MCF 10A (cell line): Measurements from ENCODE around the gene TMX3. TPM values are rescaled to one million over a fixed set of nuclear protein-coding genes. Genes with fewer than 3 reads are reported as not detected.

Experiments used
- BruUV-seq: library from RNA; stranded (reverse); fragments of 400-500 nt; replicated peaks from 2 replicates; lab custom pipeline; 2021; lab: Mats Ljungman, UMichigan
- CTCF ChIA-PET: fragments of 300-600 bp; sonication (Branson Sonifier 250); formaldehyde crosslinking; extraction: SDS; loops from one replicate; lab custom pipeline; 2021; ENCODE audit warnings: antibody characterized with exemption, inconsistent platforms; lab: Yijun Ruan, JAX
- POLR2A ChIA-PET: fragments of 300-600, 350-650 bp; sonication (Branson Sonifier 250); formaldehyde crosslinking; extraction: SDS; loops from one replicate; lab custom pipeline; 2020; ENCODE audit warnings: antibody characterized with exemption, inconsistent platforms; lab: Yijun Ruan, JAX
- DNase-seq: peaks from one replicate; pipeline ENCODE4 v3.0.0-alpha.2; 2018; ENCODE audit not compliant: unreplicated experiment
- H3K27ac Mint-ChIP-seq: one replicate; pipeline ENCODE4 v1.8.0; 2022; ENCODE audit warnings: mild to moderate bottlenecking, low read depth, mixed read lengths; ENCODE audit not compliant: unreplicated experiment
- H3K27me3 Mint-ChIP-seq: one replicate; pipeline ENCODE4 v1.8.0; 2022; ENCODE audit warnings: mixed read lengths; ENCODE audit not compliant: insufficient read depth, unreplicated experiment
- H3K36me3 Mint-ChIP-seq: one replicate; pipeline ENCODE4 v1.8.0; 2022; ENCODE audit warnings: mild to moderate bottlenecking, moderate library complexity, mixed read lengths; ENCODE audit not compliant: insufficient read depth, unreplicated experiment
- H3K4me1 Mint-ChIP-seq: one replicate; pipeline ENCODE4 v1.8.0; 2022; ENCODE audit warnings: mixed read lengths; ENCODE audit not compliant: insufficient read depth, unreplicated experiment
- H3K4me3 Mint-ChIP-seq: one replicate; pipeline ENCODE4 v1.8.0; 2022; ENCODE audit warnings: mild to moderate bottlenecking, moderate library complexity, mixed read lengths; ENCODE audit not compliant: unreplicated experiment
- H3K9me3 Mint-ChIP-seq: one replicate; pipeline ENCODE4 v1.8.0; 2022; ENCODE audit warnings: mixed read lengths; ENCODE audit not compliant: unreplicated experiment
- CTCF ChIP-seq: fragments of 200-600 bp; IDR thresholded peaks from one replicate; pipeline ENCODE4 v1.8.0; 2022; ENCODE audit warnings: antibody characterized with exemption, mild to moderate bottlenecking; ENCODE audit not compliant: unreplicated experiment
- intact Hi-C: fragments of 100-400 bp; cut with micrococcal nuclease; formaldehyde crosslinking; loops from 2 replicates; pipeline ENCODE4 v1.14.1; 2022
- total RNA-seq: library from RNA; stranded (reverse); gene quantifications from 2 replicates; pipeline ENCODE4 v1.2.3, GENCODE V29; 2022

The TMX3 gene
- total RNA-seq, 1 experiment from 2014 or later: 95.0 TPM

DNA sequence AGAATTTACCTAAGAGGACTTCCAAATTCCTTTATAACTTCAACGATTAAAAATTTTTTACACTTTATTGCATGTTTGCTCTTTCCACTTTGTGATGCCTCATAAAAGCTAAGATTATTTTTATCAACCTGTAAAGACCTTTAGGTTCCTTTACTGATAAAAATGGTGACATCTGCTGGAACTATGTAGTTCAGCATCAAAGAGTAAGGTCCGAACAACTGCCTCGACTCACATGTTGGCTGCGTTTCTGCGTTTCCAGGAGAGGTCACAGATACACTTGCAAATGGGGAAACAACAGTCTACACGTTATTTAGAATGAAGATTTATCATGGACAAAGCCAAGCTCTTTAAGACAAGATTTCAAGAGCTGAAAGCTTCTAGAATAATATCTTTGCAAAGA is 18.8 kb upstream of the TMX3 start:
- no peak for DNase-seq
- TF ChIP-seq CTCF: no peak
- Mint-ChIP-seq H3K9me3 (no peaks in the 10 kb centered on the region), H3K36me3 (no peaks in the 10 kb centered on the region), H3K4me3 (no peak overlapping the region), H3K27ac (no peak overlapping the region), H3K4me1 (peaks cover 15% of the 10 kb centered on the region), H3K27me3 (no peaks in the 10 kb centered on the region)
- intact Hi-C loops: loop anchor here (2.0 to 10.0 kb wide), 3 partner anchors 73 to 1517 kb away; partner anchors contain the start of gene DSEL
- ChIA-PET POLR2A (no interaction called here), CTCF (interaction anchor here (0.6 to 1.5 kb wide), 3 partner anchors 17 to 86 kb away, joined by 3 to 4 read pairs (median 3); no protein-coding TSS in a partner anchor)
- BruUV-seq: no TSS peak

DNA sequence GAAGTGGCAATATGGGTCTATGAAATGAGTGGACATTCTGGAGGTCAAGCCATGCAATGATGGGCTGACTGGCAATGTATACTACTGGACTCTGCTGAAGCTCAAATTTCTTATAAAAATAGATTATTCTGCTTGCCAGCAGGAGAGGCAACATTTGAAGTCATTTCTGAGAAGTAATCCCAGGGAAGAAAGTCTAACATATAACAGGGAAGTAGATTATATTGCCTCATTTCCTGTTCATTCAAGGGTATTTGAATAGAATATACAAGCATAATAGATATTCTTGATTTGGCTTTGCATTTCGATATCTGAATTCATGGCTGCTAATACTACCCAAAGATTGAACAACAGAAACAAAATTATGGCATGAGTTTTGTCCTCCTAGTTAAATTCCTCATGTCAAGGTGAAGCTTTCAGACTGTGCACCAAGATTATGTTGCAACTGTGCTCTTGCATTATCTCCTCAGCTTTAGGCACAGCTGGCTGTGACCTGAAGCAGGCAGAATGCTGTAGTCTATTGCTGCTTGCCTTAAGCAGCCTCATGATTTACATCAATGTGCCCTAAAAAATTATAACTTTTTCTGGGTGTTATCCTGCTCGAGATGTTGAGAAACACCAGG is 13.3 kb upstream of the TMX3 start:
- no TSS peak for BruUV-seq
- intact Hi-C loops: no loop called here
- H3K4me3 Mint-ChIP-seq: no peak overlapping the region
- TF ChIP-seq CTCF: no peak
- H3K27me3 Mint-ChIP-seq: no peaks in the 10 kb centered on the region
- H3K36me3 Mint-ChIP-seq: no peaks in the 10 kb centered on the region
- no peaks in the 10 kb centered on the region for H3K4me1 Mint-ChIP-seq
- H3K9me3 Mint-ChIP-seq: no peaks in the 10 kb centered on the region
- DNase-seq: no peak
- ChIA-PET CTCF (interaction anchor here (1.1 kb wide), 1 partner anchor 51 kb away, joined by 3 read pairs; no protein-coding TSS in a partner anchor), POLR2A (no interaction called here)
- H3K27ac Mint-ChIP-seq: no peak overlapping the region

- DNase-seq: no peak
- intact Hi-C loops: no loop called here
- POLR2A ChIA-PET: no interaction called here
- no peak overlapping the region for H3K27ac Mint-ChIP-seq
- TF ChIP-seq CTCF: no peak
- H3K4me3 Mint-ChIP-seq: no peak overlapping the region
- H3K36me3 Mint-ChIP-seq: no peaks in the 10 kb centered on the region
- H3K9me3 Mint-ChIP-seq: no peaks in the 10 kb centered on the region
- no peaks in the 10 kb centered on the region for H3K4me1 Mint-ChIP-seq
- CTCF ChIA-PET: no interaction called here
- no TSS peak for BruUV-seq
- H3K27me3 Mint-ChIP-seq: no peaks in the 10 kb centered on the region
These were observed 12.6 kb upstream of the TMX3 start for GRCh38 chr18:68727506-68727905.

- no peaks in the 10 kb centered on the region for H3K9me3 Mint-ChIP-seq
- BruUV-seq: no TSS peak
- intact Hi-C loops: no loop called here
- H3K4me3 Mint-ChIP-seq: no peak overlapping the region
- no peaks in the 10 kb centered on the region for H3K36me3 Mint-ChIP-seq
- DNase-seq: no peak
- CTCF ChIA-PET: interaction anchor here (0.6 kb wide), 1 partner anchor 334 kb away, joined by 3 read pairs; no protein-coding TSS in a partner anchor
- POLR2A ChIA-PET: no interaction called here
- H3K27ac Mint-ChIP-seq: no peak overlapping the region
- no peaks in the 10 kb centered on the region for H3K4me1 Mint-ChIP-seq
- H3K27me3 Mint-ChIP-seq: no peaks in the 10 kb centered on the region
- TF ChIP-seq CTCF: no peak
These were observed 10.4 kb upstream of the TMX3 start for GRCh38 chr18:68725346-68725745.
